ENCODE results near the gene RAB3IL1. TPM values are rescaled to one million over a fixed set of nuclear protein-coding genes. Genes with fewer than 3 reads are reported as not detected.

The RAB3IL1 gene
- total RNA-seq, 2 experiments from 2014 or later, result not detected

DNA sequence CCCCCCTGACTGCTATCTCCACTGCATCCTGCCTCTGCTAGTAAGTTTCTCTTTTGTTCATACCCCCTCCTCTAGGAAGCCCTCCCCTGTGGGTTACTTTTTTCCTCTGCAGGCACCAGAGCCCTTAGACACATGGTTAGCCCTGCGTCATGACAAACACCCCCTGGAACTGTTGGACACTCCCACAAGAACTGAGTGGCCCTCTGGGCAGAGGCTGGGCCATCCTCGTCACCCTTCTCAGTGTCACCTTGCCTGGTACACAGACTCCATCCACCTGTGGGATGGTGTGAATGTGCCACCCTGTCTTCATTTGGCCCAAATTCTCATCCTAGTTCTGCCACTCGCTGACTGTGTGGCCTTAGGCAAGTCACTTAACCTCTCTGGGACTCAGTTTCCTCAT is 4.1 kb upstream of the RAB3IL1 start:
- no peaks in the 10 kb centered on the region for H3K9me3 Mint-ChIP-seq
- peaks cover 4% of the 10 kb centered on the region for H3K4me1 Mint-ChIP-seq (ENCODE audit: low read depth)
- peaks cover 37% of the 10 kb centered on the region for H3K27me3 Mint-ChIP-seq
- no peak overlapping the region for H3K27ac Mint-ChIP-seq
- ChIA-PET POLR2A (no interaction called here), CTCF (interaction anchor here (2.4 kb wide), 1 partner anchor 187 kb away, joined by 6 read pairs; no protein-coding TSS in a partner anchor)
- no peak for ATAC-seq
- TF ChIP-seq, protein P1, sequence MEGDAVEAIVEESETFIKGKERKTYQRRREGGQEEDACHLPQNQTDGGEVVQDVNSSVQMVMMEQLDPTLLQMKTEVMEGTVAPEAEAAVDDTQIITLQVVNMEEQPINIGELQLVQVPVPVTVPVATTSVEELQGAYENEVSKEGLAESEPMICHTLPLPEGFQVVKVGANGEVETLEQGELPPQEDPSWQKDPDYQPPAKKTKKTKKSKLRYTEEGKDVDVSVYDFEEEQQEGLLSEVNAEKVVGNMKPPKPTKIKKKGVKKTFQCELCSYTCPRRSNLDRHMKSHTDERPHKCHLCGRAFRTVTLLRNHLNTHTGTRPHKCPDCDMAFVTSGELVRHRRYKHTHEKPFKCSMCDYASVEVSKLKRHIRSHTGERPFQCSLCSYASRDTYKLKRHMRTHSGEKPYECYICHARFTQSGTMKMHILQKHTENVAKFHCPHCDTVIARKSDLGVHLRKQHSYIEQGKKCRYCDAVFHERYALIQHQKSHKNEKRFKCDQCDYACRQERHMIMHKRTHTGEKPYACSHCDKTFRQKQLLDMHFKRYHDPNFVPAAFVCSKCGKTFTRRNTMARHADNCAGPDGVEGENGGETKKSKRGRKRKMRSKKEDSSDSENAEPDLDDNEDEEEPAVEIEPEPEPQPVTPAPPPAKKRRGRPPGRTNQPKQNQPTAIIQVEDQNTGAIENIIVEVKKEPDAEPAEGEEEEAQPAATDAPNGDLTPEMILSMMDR (IDR thresholded peaks at IDR 0.05), result no peak
- DNase-seq, result no peak
- H3K36me3 Mint-ChIP-seq (ENCODE audit: low read depth), result no peaks in the 10 kb centered on the region
- intact Hi-C loops (cut with micrococcal nuclease), result no loop called here
- H3K4me3 Mint-ChIP-seq, result no peak overlapping the region

DNA sequence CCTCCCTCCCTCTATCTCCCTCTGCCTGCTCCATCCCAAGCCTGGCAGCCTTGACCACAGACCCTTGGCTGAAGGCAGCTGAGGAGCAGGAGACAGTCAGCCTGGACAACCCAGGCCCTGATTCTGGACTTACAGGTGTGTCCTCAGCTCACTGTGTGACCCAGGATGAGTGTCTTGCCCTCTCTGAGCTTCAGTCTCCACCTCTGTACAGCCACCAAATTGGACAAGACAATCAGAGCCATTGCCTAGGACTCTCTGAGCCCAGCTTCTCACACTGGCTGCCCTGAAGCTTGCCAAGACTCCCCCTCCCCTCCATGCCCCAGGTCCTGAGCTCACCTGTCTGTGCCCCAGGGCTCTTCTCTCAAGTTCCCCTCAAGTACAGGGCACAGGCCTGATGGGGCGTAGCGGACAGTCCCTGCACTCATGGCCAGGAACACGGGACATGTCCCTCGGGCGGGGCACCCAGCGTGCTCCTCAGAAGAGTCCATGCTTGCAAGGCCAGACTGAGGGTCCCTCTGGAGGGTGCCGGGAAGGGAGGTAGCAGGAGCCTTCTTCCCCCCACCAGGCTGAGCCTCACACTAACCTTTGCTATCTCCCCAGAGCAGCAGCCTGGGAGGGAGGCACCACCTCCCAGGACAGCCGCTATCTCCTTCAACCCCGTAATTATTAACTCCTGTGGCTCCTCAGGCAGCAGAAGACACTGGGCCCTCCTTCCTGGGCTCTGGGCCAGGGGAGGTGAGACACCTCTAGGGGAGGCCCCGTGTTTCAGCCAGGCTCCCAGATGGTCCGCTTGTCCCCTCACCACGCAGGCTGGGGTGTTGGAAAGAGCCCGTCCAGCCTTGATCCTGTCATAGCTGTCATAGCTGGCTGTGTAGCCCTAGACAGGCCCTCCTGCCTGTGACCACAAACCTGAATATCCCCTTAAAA is 2.6 kb upstream of the RAB3IL1 start:
- TF ChIP-seq, protein P1 (IDR thresholded peaks at IDR 0.05), result no peak
- ChIA-PET POLR2A (no interaction called here), CTCF (interaction anchor here (1.0 to 2.4 kb wide), 2 partner anchors 162 to 188 kb away, joined by 3 to 6 read pairs; no protein-coding TSS in a partner anchor)
- no peaks in the 10 kb centered on the region for H3K9me3 Mint-ChIP-seq
- no peak overlapping the region for H3K4me3 Mint-ChIP-seq
- peaks cover 4% of the 10 kb centered on the region for H3K4me1 Mint-ChIP-seq (ENCODE audit: low read depth)
- intact Hi-C loops (cut with micrococcal nuclease), result no loop called here
- no peak for ATAC-seq
- H3K27me3 Mint-ChIP-seq, result peaks cover 48% of the 10 kb centered on the region
- no peaks in the 10 kb centered on the region for H3K36me3 Mint-ChIP-seq (ENCODE audit: low read depth)
- no peak for DNase-seq
- H3K27ac Mint-ChIP-seq, result no peak overlapping the region

DNA sequence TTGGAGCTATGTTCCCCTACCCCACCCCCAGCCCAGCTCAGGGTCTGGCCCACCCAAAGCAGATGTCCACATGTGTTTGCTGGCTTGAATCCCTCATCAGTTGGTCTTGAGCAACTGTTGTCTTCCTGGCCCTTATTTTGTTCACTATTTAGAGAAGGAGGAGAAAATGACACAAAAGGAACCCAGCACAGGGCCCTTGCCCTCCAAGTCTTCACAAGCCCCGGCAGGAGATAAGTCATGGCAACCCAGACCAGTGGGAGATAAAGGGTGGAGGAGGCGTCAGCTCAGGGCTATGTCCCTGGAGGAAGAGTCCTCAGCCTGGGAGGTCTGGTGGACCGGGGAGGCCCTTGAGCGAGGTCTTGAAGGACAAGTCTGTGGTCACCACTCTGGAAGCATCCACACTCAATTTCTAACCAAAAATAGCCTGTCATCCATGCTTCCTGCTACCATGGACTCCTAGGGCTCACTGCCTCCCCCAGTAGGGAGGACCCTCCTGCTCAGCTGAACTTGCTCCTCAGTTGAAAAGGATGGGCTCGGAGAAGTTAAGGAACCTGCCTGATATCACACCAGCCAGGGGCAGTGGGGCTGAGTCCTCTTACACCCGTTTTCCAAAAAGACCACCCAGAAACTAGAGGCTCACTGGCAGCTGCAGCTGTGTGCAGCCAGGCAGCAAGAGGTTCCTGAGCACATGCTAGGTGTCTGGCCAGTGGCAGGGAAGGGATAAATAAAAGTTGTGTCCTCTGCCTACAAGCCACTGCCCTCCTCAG is 1.8 kb upstream of the RAB3IL1 start:
- TF ChIP-seq, protein P1 (IDR thresholded peaks at IDR 0.05), result no peak

DNA sequence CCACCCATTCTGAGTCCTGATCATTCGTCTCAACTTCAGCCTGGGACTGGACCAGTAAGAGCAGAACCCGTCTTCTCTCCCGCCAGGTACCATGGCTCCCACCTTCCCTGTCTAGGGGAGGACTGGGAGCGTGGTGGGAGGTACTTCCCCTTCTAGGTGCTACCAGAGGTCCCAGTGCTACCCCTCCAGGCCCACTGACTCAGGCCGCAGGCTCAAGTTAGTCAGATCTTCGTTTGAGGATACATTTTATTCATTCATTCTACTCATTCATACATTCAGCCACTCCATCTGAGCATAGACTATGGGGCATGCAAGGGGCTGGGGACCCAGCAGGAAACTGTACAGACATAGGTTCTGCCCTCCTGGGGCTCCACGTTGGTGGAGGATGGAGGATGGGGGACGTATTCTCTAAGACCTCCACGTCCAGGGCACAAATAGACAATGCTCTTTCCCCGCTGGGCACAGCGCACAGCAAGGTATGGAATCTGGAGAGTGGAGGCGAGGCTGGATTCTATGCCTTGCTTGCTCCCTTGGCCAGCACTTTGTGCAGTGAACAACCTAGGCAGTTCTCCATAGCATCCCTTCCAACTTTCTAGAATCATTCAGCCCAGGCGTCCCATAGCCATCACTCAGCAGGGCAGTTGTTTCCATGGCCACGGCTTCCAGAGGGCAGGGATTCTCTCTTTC is 1.0 kb upstream of the RAB3IL1 start:
- peak overlapping the region; percentile 61 for H3K4me3 Mint-ChIP-seq
- DNase-seq (no peak), ATAC-seq (no peak)
- H3K36me3 Mint-ChIP-seq (ENCODE audit: low read depth), result no peaks in the 10 kb centered on the region
- H3K27me3 Mint-ChIP-seq, result peaks cover 49% of the 10 kb centered on the region
- H3K4me1 Mint-ChIP-seq (ENCODE audit: low read depth), result peaks cover 4% of the 10 kb centered on the region
- ChIA-PET POLR2A (no interaction called here), CTCF (no interaction called here)
- H3K27ac Mint-ChIP-seq, result no peak overlapping the region
- H3K9me3 Mint-ChIP-seq, result no peaks in the 10 kb centered on the region
- intact Hi-C loops (cut with micrococcal nuclease), result no loop called here
- TF ChIP-seq, protein P1 (IDR thresholded peaks at IDR 0.05), result no peak

More for the DNA sequence above, 1.8 kb upstream of the RAB3IL1 start:
- ChIA-PET POLR2A (no interaction called here), CTCF (interaction anchor here (1.0 to 2.4 kb wide), 2 partner anchors 163 to 189 kb away, joined by 3 to 6 read pairs; no protein-coding TSS in a partner anchor)
- intact Hi-C loops (cut with micrococcal nuclease), result no loop called here
- Mint-ChIP-seq H3K27ac (no peak overlapping the region), H3K36me3 (ENCODE audit: low read depth) (no peaks in the 10 kb centered on the region), H3K27me3 (peaks cover 49% of the 10 kb centered on the region), H3K4me1 (ENCODE audit: low read depth) (peaks cover 4% of the 10 kb centered on the region), H3K9me3 (no peaks in the 10 kb centered on the region), H3K4me3 (no peak overlapping the region)
- ATAC-seq (no peak), DNase-seq (no peak)
